NCI-H226 (cell line): ENCODE results near the gene IFNGR2.
"Not testable (repeated sequence)": the region's sequence is repeated elsewhere in the genome, so short reads cannot be mapped to it uniquely, and the experiment has no call there.

Experiments
- DNase-seq: peaks from one replicate; pipeline ENCODE4 v3.0.0-alpha.2; 2015

IFNGR2 gene

DNA sequence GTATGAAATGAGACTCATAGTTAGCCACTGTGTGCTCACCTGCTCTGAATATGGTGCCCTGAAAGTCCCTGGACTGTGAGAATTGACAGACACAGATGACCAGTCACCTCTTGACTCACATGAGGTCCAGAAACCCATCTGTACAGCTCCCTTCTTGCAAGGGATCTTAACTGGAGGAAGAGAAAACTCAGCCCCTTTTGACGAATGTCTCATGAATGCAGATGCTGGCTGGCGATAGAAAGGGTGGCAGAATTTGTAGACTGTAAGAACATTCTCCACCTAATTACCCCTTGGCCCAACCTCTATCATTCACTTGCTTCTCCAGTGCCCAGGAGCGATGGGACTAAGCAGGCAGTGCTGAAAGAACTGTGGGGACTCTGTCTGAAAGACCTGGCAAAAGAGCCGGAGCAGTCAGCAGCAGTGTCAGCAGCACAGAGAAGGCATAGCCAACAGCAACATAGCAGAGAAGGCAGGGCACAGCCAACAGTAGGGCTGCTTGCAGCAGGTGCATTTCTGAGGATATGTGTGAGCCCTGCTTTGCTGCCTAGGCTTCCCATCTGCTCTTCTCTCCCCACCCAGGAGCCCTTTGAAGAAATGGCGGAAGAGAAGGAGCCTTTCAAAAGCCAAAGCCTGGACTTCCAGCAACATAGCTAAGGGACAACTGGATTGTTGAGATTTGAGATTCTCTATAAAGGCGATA, 25.8 kb upstream of the IFNGR2 start:
- no peak for DNase-seq

DNA sequence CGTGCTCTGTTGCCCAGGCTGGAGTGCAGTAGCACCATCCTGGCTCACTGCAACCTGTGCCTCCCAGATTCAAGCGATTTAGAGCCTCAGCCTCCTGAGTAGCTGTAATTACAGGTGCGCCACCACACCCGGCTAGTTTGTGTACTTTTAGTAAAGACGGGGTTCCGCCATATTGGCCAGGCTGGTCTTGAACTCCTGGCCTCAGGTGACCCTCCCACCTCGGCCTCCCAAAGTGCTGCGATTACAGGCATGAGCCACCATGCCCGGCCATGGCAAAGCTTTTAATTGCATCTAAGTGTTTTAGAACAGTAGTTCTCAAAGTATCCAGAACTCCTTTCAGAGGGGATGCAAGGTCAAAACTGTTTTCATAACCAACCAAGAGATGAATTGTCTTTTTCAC, 25.1 kb upstream of the IFNGR2 start:
- DNase-seq: no peak

DNA sequence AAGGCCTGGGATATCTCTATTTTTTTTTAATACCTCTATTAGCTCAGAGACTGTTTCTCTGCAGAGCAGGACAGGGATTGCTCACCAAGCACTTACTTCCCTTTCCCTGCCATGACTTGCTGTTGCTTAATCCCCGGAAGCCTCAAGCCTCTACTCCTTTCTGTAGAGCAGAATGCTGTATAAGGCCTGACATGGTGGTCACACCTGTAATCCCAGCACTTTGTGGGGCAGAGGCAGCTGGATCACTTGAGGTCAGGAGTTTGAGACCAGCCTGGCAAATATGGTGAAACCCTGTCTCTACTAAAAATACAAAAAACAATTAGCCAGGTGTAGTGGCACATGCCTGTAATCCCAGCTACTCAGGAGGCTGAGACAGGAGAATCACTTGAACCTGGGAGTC, 23.3 kb upstream of the IFNGR2 start:
- DNase-seq: peak; percentile 84

DNA sequence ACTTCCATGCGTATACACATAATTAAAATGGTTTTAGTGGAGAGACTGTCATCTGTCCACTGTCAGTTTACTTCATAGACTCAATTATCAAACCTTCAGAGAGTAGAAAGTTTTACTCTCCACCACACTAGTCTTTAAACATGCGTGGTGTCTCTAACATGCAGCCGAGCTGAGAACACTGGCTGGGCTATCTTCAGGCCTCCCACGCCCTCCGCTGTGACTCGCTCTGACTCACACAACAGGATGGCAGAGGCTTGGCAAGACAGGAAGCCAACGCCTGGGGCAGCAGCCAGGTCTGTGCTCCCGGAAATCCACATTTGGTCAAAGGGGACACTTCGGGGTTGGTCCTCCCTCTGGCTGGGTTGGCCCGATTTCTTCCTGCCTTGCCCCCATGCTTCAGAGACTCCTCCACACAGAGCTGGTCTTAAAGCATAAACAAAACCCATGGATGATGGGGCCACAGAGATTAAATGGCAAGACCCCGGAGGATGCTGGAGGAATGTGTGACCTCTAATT, 22.7 kb upstream of the IFNGR2 start:
- DNase-seq: peak; percentile 99

DNA sequence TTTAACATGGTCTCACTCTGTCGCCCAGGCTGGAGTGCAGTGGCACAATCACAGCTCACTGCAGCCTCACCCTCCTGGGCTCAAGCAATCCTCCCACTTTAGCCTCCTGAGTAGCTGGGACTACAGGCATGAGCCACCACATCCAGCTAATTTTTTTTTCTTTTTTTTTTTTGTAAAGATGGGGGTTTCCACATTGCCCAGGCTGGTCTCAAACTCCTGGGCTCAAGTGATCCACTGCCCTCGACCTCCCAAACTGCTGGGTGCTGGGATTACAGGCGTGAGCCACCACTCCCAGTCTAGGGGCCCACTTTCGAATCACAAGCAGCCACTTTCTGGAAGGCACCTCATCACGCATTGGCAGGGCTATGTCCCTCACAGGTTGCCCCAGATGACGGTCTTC, 21.8 kb upstream of the IFNGR2 start:
- DNase-seq: not testable (repeated sequence)

DNA sequence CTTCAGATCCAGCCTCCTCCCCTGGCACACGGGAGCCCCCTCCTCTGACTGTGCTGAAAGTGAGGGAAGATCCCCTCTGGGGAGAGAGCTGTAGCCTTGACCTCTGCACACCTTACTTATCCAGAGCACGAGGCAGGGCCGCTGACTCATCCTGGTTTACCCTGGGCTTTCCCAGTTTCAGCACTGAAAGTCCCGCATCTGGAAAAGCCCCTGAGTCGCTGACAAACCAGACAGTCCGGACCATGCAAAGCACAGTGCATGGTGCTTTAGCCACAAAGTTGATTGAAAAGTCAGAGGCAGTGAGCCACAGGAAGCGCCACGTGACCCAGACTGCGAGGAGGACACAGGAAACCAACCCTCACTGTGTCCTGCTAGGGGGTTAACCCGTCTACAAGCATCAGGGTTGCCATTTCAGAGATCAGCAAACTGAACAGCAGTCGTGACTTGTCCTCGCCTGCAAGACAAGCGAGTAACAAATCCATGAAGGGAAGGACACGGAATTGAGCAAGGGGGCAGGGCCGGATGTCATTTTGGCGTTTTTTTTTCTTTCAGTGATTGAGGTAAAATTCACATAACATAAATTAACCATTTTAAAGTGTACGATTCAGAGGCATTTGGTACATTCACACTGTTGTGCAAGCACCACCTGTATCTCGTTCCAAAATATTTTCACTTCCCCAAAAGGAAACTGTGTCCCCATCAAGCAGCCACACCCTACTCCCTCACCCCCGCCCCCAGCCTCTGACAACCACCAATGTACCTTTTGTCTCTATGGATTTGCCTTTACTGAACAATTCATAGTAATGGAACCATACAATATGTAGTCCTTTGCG, 19.9 kb upstream of the IFNGR2 start:
- peak; percentile 73 for DNase-seq

DNA sequence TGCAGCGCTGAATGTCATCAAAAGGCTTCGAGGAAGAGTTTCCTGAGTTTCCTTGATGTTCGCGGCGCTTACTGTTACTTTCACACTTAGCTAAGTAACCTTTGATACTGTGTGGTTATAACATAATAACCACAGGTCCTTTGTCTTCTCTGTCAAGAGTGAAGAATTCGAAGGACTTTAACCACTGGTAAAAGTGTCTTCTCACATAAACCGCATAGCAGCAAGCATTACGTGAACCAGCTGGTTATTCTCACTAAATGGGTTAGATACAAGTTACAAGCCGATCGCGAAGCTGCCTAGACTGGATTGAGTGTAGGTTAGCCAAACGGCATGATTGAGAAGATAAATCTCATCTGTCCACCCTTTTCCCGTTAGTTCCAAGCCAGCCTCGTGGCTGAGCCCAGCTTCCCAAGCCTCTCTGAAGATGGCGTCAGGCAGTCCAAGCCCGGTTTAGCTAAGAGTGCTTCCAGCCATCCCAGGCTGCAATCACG, 18.3 kb upstream of the IFNGR2 start:
- DNase-seq: no peak

DNA sequence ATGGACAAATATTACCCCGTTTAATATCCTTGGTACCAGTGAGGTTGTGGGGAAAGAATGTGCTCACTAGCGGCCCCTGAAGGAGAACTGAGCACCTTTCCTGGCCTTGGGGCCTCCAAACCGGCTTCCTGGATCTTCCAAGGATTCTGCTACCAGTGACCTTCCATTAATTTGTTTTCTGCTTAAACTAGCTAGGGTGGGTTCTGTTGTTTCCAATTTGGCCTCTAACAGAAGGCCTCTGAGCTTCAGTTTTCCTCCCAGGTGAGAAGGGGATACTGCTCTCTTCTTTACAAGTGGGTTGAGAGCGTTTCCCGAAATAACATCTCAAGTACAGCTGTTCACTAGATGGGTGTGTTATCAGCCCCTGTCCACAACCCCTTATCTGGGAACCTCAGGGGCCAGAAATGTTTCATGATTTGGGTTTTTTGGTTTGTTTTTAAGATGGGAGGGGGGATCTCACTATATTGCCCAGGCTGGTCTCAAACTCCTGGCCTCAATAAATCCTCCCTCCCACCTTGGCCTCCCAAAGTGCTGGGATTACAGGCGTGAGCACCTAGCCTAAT, 16.9 kb upstream of the IFNGR2 start:
- DNase-seq: no peak

DNA sequence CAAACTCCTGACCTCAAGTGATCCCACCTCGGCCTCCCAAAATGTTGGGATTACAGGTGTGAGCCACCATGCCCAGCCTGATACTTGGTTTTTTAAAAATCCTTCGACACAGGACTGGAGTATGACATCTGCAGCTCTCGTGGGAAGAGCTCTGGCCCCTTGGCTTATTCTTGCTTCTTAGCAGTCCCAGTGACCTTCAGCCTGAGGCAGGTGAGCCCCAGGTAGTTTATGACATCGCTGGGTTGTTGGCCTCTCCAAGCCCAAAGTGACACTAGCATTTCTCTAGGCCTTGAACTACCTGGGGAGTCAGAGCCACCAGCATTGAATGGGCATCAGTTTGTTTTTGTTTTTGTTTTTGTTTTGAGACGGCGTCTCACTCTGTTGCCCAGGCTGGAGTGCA, 15.9 kb upstream of the IFNGR2 start:
- DNase-seq: no peak

DNA sequence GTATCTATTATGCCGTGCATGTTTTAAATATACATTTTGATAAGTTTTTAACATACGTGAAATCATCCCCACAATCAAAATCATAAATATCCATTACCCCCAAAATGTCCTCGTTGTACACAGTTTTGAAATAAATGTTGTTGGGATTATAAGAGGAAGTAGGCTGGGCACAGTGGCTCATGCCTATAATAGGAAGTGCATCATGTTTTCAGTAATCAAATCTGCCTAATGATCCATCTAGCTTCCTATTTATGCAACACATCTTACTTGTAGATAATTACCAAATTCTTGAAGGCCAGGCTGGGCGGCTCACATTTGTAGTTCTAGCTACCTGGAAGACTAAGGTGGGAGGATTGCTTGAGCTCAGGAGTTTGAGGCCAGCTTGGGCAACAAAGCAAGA, 15.0 kb upstream of the IFNGR2 start:
- DNase-seq: no peak

DNA sequence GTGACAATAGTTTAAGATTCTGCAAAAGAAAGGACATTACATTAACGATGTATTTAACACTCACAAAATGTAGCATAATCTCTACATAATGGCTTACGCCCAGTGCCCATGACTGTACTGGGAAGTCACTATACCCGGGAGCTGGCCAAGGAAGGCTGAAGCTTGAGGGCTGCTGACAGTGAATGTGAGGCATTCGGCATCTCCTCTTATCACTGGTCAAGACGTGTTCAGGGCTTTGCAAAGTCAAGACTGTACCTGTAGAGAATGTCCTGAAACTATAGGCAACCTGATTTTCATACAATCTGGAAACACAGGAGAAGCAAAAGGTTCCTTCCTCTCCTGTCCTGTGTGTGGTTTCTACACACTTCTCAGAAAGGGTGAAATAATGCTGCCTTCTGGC, 12.7 kb upstream of the IFNGR2 start:
- DNase-seq: no peak

DNA sequence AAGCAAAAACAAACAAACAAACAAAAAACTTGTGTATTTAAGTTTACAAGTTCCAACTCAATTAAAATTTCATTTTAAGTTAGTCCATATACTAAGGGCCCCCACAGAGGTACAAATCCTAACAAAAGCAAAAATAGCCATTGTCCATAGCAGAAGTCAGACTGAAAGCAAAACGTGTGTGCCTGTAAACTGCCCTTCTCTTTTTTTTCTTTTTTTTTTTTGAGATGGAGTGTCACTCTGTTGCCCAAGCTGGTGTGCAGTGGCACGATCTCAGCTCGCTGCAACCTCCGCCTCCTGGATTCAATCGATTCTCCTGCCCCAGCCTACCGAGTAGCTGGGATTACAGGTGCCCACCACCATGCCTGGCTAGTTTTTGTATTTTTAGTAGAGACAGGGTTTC, 11.6 kb upstream of the IFNGR2 start:
- DNase-seq: no peak

DNA sequence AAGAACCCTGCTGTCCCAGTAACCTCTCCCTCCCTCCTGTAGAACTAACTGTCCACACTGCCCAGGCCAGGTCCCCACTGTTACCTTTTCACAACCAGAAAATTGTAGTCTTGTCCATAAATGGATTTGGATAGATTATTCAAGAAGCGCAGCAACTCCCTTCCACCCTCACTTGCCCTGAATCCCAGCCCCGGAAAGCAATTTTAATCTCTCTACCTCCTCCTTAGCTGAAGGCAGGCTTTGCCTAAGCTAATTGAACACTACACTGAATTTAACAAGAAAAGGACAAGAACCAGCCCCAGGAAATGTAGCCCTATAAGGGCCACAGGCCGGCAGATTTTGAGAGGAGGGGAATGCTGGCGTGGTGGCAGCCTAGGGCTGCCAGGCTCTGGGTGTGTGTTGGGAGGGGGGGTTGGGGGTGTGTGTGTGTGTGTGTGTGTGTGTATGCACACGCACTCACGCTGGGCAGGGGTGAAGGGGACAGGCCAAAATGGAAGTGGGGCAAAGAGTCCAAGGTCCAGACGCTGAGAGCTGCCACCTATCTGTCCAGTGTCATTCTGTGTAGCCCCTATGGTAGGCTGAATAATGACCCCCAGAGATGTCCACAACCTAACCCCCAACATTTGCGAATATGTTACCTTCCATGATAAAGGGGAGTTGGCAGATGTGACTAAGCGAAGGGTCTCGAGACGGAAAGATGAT, 10.8 kb upstream of the IFNGR2 start:
- no peak for DNase-seq

DNA sequence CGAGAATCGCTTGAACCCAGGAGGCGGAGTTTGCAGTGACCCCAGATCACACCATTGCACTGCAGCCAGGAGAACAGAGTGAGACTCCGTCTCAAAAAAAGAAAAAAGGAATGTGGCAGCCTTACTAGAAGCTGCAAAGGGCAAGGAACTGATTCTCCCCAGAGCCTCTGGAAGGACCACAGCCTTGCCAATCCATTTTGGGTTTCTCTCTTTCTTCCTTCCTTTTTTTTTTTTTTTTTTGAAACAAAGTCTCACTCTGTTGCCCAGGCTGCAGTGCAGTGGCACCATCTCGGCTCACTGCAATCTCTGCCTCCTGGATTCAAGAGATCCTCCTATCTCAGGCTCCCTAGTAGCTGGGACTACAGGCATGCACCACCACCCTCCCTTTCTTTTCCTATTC, 9.9 kb upstream of the IFNGR2 start:
- DNase-seq: no peak

DNA sequence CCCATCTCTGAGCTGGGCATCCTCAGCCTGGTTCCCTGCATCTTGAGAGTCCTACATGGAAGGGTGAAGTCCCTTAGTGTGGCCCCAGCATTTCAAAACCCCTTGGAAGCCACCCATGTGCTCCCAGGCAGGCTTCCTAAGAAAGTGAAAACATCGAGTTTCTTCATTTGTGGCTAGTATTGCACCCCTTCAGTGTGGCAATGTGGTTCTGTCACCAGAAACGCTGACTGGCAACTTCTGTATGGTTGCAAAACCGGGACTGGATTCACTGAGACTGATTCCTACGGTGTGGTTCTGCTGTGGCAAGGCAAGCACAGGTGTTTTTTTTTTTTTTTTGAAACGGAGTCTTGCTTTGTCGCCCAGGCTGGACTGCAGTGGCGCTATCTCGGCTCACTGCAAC, 9.0 kb upstream of the IFNGR2 start:
- no peak for DNase-seq

DNA sequence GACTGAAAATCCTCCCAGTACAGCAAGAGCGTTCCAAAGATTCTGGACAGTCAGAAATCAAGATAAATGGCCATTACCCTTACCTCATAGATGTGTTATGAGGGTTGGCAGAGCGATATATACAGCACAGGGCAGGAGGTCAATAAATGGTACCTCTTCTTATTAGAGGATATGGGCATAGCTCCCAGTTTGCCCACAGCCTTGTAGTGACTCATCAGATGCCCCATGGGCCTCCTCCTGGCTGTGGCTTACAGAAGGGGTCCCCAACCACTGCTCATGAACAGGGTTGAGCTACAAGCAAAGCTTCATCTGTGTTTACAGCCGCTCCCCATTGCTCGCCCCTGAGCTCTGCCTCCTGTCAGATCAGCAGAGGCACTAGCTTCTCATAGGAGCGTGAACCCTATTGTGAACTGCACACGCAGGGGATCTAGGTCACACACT, 7.3 kb upstream of the IFNGR2 start:
- DNase-seq: peak; percentile 92

DNA sequence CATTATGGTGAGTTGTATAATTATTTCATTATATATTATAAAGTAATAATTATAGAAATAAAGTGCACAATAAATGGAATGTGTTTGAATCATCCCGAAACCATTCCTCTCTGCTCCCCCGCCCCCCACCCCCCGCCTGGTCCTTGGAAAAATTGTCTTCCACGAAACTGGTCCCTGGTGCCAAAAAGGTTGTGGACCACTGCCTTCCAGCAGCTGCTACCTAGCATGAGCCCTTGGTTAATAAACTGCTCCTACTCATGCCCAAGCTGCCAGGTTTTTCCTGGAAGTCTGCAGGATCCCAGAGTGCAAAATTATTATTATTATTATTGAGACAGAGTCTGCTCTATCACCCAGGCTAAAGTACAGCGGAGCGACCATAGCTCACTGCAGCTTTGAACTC, 6.8 kb upstream of the IFNGR2 start:
- no peak for DNase-seq

DNA sequence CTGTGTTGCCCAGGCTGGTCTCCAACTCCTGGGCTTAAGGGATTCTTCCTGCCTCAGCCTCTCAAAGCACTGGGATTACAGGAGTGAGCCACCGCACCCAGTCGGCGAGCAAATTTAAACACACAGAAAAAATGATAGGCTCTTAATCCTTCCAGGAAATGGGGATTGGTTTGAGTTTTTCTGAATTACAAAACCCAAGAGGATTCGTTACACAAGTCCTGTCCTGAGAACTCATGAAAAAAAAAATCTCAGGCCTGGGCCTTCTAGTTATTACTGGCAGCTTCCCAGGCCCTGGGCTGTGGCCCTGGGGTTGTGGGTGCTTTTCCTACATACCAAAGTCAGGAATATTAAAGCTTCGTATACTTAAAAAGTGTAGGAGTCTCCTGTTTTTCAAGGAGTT, 6.3 kb upstream of the IFNGR2 start:
- DNase-seq: peak; percentile 93

DNA sequence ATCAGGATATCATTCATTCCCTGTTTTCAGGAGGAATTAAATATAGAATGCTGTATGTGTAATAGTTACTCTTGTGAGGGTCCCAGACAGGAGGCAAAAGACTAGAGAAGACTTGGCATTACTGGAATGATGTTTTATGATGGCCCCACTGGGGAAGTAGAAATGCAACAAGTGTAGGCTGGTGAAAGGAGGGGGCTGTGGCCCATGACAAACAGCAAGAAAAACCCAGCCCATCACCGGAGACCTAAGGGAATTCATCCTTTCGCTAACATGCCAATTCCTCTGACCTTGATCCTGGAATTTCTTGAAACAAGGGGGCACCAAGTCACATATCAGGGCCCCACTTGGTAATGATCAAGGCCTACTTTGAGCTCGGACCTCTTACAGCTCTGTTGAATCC, 5.5 kb upstream of the IFNGR2 start:
- no peak for DNase-seq

DNA sequence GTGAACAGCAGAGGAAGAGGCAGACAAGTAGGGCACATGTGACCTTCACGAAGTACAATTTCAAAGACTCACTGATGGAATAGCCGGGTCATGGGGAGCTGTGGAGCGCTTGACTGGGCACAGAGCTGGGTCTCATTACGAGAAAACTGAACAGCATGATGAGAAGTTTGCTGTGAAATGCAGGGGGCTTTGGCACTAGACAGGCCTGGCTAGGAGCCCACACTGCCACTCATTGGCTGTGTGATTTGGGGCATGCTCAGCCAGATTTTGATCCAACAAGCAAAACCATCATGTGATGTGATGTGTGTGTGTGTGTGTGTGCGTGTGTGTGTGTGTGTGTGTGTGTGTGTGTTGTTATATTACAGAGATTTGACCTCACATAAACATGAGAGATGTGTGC, 4.9 kb upstream of the IFNGR2 start:
- DNase-seq: no peak

DNA sequence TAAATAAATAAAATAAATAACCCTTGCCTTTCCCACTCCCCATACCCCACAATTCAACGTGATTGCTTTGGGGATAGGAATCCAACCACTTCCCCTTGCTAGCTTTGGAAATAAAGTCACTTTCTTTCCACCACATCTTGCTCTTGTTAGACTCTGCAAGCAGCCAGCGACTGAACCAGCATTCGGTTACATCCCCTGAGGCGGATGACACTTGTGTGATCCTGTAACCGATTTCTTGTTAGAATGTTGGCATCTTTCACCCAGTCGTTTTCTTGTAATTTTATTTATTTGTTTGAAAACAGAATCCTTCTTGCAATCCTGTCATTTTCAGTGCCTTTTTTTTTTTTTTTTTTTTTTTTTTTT, 1.6 kb upstream of the IFNGR2 start:
- DNase-seq: no peak

DNA sequence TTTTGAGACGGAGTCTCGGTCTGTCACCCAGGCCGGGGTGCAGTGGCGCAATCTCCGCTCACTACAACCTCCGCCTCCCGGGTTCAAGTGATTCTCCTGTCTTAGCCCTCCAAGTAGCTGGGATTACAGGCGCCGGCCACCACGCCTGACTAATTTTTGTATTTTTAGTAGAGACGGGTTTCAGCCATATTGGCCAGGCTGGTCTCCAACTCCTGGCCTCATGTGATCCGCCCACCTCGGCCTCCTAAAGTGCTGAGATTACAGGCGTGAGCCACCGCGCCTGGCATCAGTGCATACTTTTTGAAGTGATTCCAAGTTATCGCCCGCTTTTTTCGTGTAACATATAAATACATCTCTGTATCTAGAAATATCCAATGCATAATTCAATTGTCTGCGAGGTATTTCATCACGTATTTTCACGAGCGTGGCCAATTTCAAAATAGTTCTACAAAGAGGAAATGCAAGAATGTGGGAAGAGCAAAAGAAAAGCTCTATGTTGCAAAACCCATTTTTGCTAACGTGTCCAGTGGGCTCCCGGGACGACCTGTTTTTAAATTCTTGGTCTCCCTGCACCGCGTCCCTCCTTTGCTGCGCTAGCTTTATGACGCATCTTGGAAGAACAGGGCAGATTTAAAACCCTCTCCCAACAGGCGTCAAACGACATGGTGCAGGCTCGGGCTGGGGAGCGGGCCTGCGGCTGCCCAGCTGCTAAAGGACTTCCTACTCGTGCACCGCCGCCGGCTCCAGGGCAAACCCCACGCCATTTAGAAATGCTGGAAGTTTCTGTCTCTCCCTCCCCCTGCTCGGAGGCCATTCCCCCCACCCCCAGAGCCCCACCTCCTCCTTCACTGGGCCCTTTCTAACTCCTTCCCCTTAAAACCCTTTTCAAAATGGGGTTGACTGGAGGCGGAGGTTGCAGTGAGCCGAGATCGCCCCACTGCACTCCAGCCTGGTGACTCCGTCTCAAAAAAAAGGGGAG, 923 bp upstream of the IFNGR2 start:
- DNase-seq: peak; percentile 64
